Measurements from ENCODE around the gene HSD17B10.

DNA sequence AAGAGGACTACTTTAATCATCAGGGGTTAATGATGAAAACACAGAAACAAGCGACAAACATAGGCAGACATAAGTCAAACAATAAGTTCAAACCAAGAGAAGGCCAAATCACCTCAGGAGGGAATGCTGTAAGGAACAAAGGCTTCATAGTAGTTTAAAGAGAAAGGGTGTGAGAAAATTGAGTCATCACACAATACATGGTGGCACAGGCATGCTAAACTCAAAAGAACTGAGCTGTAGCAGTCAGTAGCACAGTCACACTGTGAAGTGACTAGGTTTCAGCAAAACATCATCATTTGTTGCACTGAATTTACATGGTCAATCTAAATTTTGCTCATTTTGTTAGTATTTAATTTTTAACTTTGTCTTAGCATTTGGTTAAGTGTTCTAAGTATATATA, 36.0 kb downstream of the HSD17B10 start:
- TF ChIP-seq BHLHE40 (IDR thresholded peaks at IDR 0.05; ENCODE audit: borderline replicate concordance): no peak
- no peak for TF ChIP-seq ARNT (IDR thresholded peaks at IDR 0.05)
- no peak for TF ChIP-seq FOXK2 (IDR thresholded peaks at IDR 0.05)
- TF ChIP-seq FOXA1 (IDR thresholded peaks at IDR 0.05): no peak
- TF ChIP-seq FOXM1 (IDR thresholded peaks at IDR 0.05; ENCODE audit: borderline replicate concordance): no peak
- TF ChIP-seq ZNF384 (IDR thresholded peaks at IDR 0.05): no peak
- no peak for TF ChIP-seq SP1 (IDR thresholded peaks at IDR 0.05)
- TF ChIP-seq SUZ12 (IDR thresholded peaks at IDR 0.05): no peak
